HG03575 (cell line): ENCODE data around the gene CLP1.
"Not testable (repeated sequence)": the region's sequence is repeated elsewhere in the genome, so short reads cannot be mapped to it uniquely, and the experiment has no call there.

ENCODE experiments used
- ATAC-seq: cut with Tn5 transposase; IDR thresholded peaks from one replicate; pipeline ENCODE4 v1.9.1; 2021; ENCODE audit not compliant: unreplicated experiment, insufficient number of reproducible peaks, low FRiP score; ENCODE audit errors: extremely low read depth

Gene CLP1

DNA sequence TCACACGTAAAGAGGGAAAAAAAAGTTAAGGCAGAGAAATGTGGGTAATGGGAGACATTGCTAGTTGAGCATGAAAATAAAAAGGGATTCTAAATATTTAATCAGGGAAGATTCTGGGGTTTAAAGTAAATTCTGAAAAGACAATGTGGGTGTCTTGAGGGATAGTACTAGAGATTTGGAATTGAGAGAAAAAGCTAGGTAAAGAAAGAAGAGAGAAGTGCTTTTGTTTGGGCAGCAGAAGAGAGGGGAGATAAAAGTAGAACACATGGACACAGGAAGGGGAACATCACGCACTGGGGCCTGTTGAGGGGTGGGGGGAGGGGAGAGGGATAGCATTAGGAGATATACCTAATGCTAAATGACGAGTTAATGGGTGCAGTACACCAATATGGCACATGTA, 4.4 kb upstream of the CLP1 start:
- no peak for ATAC-seq

DNA sequence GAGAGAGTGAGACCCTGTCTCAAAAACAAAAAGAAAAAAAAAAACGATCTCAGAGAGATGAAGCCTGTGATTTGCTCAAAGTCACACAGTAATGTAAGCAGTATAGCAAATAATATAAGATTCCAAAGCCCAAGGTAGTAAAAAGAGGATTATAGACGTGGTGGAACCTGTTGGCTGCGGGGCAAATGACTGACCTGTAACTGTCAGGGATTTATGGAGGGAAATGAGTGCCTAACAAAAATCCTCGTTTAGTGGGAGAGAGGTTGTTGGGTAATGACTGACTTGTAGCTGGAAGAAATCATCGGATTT, 723 bp upstream of the CLP1 start:
- ATAC-seq = no peak

DNA sequence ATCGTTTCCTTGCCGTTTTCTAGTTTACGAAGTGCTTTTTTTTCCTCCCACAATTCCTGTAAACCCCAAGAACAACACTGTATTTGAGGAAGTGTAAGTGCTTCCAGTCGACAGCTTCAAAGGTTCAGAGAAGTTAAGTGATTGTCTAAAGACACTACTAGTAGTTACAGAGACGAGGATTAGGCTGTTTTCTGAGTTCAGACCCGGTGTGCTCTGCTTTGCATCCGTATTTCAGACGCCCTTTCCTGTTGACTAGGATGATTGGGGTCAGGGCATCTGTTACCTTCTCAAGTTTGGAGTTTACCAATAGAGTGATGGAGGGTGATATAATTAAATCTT, 430 bp downstream of the CLP1 start:
- ATAC-seq = no peak

DNA sequence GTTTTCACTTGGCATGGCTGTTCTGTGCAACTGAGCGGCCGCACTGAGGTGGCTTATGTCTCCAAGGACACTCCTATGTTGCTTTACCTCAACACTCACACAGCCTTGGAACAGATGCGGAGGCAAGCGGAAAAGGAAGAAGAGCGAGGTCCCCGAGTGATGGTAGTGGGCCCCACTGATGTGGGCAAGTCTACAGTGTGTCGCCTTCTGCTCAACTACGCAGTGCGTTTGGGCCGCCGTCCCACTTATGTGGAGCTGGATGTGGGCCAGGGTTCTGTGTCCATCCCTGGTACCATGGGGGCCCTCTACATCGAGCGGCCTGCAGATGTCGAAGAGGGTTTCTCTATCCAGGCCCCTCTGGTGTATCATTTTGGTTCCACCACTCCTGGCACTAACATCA, 2.1 kb downstream of the CLP1 start:
- ATAC-seq = no peak

DNA sequence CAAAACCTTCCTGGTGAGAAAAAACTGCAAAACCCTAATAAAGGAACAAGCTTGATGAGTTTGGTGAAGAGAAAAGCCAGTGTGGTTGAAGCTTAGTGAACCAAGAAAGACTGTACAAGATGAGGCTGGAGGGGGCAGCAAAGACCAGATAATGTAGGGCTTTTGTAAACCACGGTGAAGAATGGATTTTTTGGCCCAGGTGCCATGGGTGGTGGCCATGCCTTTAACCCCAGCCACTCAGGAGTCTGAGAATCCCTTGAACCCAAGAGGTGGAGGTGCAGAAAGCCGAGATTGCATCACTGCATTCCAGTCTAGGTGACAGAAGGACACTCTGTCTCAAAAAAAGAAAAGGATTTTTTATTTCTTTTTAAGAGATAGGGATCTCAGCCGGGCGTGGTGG, 5.3 kb downstream of the CLP1 start:
- no peak for ATAC-seq

DNA sequence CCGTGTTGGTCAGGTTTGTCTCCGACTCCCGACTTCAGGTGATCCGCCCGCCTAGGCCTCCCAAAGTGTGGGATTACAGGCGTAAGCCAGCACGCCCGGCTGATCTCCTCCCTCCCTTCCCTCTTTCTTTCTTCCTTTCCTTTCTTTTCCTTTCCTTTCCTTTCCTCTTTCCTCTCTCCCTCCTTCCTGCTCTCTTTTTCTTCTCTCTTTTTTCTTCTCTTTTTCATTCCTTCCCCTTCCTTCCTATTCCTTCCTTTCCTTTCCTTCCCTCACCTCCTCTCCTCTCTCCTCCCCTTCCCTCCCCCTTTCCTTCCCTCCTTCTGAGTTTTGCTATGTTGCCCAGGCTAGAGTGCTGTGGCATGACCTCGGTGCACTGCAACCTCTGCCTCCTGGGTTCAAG, 6.4 kb downstream of the CLP1 start:
- no peak for ATAC-seq

DNA sequence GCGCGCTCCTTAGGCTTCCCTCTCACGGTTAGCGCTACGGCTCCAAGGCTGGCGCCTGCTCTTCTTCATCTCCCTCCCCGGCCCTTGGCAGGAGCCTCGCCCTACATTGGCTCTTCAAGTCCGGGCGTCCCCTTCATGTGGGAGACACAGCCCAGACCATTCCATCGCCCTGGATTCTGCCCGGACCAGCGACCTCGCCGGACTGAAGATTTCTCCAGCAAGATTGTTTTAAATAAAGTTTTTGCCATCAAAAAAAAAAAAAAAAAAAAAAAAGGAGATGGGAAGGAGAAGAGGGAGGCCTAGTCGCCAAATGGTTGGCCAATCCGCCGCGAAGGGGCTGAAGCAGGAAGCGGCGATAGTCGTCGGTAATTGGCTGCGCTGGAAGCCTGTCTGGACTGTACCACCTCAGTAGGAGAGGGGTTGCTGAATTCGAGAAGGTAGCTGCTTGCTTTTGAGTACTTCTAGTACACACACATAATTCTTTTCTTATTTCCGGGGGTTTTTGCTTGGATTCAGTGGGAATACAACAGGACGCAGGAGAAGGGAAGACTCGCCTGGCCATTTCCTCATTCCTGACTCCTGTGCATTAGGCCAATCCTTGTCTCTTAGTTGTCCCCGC, 9.7 kb downstream of the CLP1 start:
- peak; percentile 64 for ATAC-seq

DNA sequence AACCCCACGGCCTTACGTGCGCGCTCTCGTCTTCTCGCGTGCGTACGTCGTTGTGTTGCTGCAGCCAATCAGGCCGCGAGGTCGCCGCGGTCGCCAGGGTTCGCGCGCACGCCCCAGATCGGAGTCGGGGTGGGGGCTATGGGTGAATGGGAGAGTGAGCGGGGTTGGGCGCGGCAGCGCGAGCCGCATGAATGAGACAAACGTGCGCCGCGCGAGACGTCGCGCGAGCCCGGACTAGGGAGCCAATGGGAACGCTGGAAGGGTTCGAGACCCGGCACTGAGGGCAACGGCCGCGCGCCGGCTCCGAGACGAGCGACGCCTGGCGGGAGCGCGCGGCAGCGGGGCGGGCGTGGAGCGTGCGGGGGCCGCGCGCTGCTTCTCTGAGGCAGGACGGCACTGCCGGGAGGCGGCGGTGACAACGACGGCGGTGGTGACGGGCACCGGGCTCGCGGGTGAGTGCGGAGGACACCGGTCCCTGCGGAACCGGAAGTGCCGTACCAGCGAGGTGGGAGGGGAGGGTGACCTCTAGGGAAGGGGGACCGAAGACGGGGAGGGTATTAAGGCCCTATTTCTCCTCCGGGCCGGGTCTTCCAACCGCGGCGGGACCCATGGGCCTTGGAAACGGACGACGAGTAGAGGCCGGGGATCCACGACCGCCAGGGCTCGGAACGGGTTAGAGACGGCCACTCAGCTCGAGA, 10.3 kb downstream of the CLP1 start, which contains the start of gene ZDHHC5:
Gene ZDHHC5 (plus strand): TSS at position 379 of the 698 bp plus-strand sequence. CDS start 4,977 bp downstream, outside the sequence.
- peak; percentile 64 for ATAC-seq

DNA sequence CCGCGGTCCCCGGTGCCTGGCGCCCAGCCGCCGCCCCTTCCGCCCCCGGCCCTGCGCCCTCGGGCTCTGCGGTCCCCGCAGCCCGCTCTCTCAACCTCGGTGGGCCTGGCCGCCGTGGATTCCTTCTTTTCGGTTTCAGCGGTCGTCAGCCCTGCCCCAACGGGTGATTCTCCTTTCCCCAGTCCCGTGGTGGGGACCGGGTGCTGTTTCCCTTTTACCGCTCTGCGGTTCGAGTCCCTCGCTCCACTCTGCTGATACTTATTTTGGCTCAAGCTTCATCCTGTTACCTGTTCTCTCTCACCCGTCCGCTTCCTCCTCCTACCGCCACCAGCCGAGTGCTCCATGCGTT, 10.8 kb downstream of the CLP1 start:
- ATAC-seq = no peak

DNA sequence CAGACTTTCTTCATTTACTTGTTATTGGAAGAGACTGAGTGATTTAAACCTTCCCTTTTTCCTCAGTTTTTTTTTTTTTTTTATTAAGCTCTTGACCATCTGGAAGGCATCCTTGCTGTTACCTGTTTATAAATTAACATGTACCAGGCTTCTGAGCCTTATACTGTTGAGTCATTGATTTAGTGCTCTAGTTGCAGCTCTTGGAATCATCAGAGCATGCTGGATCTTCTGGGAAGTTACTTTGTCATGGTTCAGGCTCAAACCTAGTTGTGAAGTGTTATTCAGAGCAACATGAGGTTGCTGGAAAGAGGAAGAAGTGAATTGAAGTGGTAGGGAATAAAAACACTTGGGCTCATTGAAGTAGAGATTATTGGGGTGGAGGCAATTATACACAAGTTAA, 16.7 kb downstream of the CLP1 start:
- ATAC-seq = no peak

DNA sequence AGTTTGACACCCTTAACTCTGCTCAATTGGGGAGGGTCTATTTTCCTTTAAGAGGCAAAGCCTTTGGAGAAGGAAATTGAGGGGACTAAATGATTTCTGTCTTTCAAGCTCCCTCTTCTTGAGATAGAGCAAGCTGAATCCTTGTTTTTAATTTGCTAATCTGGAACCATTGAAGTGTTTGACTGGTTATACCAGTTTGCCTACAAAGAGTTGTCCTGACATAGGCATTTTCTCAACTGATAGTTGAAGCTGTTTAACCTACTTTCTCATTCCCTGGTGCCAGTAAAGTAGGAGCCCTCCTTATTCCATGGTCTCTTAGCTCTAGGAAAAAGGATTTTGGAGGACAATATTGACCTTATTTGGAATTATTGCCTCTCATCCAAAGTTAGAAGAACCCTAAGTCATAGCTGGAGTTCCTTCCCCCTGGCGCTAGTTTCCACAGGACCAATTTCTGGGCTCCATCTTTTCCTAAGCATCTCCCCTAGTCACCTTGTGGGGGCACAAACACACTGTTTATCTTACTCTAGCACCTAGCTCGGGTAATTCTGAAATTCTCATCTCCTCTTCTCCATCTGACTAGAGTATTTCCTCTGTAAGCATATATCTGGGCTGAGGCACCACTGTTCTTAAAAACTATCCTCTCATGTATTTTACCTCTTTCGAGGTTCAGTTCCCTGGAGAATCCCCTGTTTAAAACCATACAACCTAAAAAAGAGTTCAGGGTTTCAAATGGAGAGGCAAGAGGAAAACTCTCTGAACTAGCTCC, 17.8 kb downstream of the CLP1 start:
- no peak for ATAC-seq

DNA sequence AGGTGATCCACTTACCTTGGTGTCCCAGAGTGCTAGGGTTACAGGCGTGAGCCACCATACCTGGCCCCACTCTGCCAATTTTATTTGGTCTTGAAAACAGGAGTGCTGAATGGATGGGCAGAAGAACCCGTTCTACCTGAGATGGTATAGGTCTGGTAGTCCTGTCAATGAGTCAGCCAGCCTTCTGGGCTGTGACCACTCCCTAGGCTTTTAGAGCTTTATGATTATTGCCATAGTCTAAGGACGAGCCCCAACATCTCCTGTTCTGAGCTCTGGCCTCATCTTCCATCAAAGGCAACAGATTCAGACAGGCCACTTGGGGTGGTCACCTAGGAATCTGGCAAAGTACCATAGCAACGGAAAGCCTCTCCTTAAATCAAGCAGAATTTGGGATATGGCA, 21.8 kb downstream of the CLP1 start:
- ATAC-seq = no peak

DNA sequence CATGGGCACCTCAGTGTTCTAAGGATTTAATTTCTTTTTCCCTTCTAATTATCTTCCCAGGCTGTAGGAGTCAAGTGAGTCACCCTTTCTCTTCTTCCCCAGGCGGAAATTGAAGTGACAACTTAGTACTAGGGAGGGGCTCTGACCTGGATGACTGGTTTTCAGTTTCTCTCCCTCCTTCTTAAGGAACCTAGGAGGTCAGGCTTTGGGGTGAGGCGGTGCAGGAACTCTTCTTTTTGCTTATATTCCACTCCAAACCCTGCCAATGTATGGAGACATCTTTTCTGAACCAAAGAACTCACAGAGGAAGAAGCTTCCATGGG, 23.0 kb downstream of the CLP1 start:
- no peak for ATAC-seq

DNA sequence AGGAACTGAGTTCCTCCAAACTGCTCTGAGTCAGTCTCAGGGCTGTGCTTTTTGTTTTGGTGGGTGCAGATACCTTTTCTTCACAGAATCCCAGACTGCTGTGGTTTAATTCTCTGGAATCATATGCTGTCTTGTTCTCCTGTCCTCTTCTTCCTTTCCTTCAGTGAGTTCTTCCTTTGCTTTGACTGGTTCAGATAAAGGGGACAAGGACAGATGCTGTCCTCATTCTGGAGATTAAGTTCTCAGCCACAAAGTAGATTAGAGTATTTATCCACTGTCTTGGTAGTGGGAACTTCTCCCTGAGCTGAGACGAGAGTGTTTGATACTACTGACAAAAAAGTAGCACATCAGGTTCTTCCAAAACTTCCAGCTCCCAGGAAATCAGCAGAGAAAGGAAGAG, 23.6 kb downstream of the CLP1 start:
- no peak for ATAC-seq

DNA sequence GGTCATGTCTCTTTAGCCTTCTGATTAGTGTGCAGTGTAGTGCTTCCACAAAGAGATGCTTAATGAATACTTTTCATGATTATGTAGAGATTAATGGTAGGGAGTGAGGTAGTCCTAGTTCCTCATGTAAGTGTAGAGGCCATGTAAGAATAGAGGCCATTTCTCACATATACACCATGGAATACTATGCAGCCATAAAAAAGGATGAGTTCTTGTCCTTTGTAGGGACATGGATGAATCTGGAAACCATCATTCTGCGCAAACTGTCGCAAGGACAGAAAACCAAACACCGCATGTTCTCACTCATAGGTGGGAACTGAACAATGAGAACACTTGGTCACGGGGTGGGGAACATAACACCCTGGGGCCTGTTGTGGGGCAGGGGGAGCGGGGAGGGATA, 32.9 kb downstream of the CLP1 start:
- not testable (repeated sequence) for ATAC-seq

DNA sequence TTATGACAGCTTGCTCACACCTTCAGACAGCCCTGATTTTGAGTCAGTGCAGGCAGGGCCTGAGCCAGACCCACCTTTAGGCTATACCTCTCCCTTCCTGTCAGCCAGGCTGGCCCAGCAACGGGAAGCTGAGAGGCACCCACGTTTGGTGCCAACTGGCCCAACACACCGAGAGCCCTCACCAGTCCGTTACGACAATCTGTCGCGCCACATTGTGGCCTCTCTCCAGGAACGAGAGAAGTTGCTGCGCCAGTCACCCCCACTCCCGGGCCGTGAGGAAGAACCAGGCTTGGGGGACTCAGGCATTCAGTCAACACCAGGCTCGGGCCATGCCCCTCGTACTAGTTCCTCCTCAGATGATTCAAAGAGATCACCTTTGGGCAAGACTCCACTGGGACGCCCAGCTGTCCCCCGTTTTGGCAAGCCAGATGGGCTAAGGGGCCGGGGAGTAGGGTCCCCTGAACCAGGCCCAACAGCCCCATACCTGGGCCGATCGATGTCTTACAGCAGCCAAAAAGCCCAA, 41.3 kb downstream of the CLP1 start:
- ATAC-seq = no peak

DNA sequence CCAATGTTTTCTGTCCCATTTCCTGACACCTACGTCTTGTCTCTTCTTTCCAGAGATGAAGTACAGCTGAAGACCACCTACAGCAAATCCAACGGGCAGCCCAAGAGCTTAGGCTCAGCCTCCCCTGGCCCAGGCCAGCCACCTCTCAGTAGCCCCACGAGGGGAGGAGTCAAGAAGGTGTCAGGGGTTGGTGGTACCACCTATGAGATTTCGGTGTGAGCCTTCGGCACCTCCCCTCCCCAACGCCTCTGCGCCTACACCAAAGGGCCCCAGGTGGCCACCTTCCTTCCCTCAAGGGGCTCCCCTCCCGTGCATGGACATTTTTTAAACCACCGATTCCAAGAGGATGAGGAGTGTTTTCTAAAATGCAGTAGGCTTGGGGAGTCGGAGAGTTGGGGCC, 42.3 kb downstream of the CLP1 start:
- ATAC-seq = no peak

DNA sequence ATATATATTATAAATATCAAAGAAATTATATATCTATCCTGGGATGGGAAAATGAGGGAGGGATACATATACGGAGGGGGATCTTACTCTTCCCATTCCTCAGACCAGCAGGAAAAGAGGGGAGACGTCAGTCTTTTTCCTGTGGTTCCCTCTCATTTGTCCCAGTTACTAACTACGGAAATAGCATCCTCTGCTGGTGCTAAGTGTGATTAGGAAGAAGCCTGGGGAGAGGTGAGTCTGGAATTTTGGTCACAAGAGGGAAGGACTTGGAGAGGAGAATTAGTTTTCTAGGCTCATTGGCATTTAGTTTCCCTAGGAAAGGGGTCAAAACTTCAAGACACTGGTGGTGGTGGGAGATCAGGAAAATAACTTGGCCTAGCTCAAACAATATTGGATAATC, 42.9 kb downstream of the CLP1 start:
- ATAC-seq = no peak

DNA sequence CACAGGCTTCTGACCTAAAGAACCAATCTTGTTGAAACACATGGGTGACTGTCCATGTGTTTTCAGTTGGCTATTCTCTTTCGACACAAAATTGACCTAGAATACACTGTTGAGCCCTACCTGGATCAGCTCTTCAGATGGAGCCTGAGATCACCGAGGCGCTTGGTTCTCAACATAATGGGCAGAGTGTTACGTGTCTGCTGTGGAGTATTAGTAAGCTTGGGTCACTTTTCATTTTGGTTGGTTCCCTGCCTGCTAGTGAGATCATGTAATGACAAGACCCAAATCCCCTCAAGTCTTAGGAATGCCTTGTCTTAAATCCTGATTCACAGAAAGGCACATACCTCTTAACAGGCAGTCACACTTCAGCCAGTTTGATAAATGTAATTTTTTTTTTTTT, 45.8 kb downstream of the CLP1 start:
- no peak for ATAC-seq

DNA sequence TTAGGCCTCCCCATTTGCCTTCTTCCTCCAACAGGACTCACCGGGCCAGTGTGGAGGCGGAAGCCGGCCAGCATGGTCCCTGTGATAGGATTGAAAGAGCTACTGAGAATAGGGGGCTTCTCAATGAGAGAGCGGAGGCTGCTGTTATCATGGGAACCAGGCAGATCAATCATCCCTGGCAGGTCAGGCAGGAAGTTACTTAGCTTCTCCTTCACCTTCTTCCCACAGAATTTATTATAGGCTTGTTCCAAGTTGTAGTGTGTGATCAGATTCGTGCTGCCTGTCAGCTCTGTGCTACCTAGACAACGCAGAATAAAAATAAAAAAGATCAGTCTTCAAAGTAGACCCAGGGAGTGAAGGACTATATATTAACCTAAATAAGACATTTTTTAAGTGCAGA, 47.4 kb downstream of the CLP1 start:
- no peak for ATAC-seq

DNA sequence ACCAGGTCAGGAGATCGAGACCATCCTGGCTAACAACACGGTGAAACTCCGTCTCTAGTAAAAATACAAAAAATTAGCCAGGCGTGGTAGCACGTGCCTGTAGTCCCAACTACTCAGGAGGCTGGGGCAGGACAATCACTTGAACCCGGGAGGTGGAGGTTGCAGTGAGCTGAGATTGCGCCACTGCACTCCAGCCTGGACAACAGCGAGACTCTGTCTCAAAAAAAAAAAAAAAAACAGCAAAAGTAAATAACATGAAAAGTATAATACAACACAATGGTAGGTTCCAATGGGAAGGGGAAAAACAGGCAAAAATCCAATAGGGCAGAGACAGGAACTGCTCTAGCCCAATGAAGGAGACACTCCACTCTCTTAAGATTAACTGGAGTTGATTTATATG, 47.9 kb downstream of the CLP1 start:
- ATAC-seq = not testable (repeated sequence)
